Astrocyte (in vitro differentiated cells and primary cell): ENCODE results near the gene RBM17.

Source experiments
- EZH2 ChIP-seq: IDR thresholded peaks from 2 replicates; pipeline ENCODE4 v1.6.1; 2012; ENCODE audit warnings: mild to moderate bottlenecking, low read length, inconsistent platforms; ENCODE audit not compliant: insufficient read depth
- TF ChIP-seq, protein P1 (sequence below): IDR thresholded peaks from 2 replicates; pipeline ENCODE4 v1.5.1; 2011; ENCODE audit warnings: low read depth, mild to moderate bottlenecking, inconsistent platforms, low read length, moderate library complexity; ENCODE audit not compliant: insufficient read depth

- TF ChIP-seq, protein P1, sequence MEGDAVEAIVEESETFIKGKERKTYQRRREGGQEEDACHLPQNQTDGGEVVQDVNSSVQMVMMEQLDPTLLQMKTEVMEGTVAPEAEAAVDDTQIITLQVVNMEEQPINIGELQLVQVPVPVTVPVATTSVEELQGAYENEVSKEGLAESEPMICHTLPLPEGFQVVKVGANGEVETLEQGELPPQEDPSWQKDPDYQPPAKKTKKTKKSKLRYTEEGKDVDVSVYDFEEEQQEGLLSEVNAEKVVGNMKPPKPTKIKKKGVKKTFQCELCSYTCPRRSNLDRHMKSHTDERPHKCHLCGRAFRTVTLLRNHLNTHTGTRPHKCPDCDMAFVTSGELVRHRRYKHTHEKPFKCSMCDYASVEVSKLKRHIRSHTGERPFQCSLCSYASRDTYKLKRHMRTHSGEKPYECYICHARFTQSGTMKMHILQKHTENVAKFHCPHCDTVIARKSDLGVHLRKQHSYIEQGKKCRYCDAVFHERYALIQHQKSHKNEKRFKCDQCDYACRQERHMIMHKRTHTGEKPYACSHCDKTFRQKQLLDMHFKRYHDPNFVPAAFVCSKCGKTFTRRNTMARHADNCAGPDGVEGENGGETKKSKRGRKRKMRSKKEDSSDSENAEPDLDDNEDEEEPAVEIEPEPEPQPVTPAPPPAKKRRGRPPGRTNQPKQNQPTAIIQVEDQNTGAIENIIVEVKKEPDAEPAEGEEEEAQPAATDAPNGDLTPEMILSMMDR = no peak
- no peak for TF ChIP-seq EZH2
Measured at GRCh38 chr10:6072215-6072934, 16.5 kb upstream of the RBM17 start.
